Stomach smooth muscle (tissue), 2 donors: ENCODE data around the gene CLCN1.
A peak's percentile ranks its signal among the peaks of the same experiment; 100 is the strongest.
"Not testable (repeated sequence)": the region's sequence is repeated elsewhere in the genome, so short reads cannot be mapped to it uniquely, and the experiment has no call there.

Experiments used
- H3K27ac ChIP-seq: one replicate; pipeline ENCODE4 v1.7.0; 2013; ENCODE audit warnings: mild to moderate bottlenecking, low read length, inconsistent platforms
- H3K27me3 ChIP-seq, 2 donors: one replicate each; pipeline ENCODE4 v1.7.0; 2013; ENCODE audit warnings: low read length in 2 of 2; ENCODE audit not compliant: insufficient read depth in 2 of 2, control insufficient read depth in 1 of 2
- H3K36me3 ChIP-seq, 2 donors: one replicate each; pipeline ENCODE4 v1.7.0; 2013; ENCODE audit warnings: low read length in 2 of 2; ENCODE audit not compliant: control insufficient read depth in 2 of 2, insufficient read depth in 2 of 2
- H3K4me1 ChIP-seq: one replicate; pipeline ENCODE4 v1.7.0; 2013; ENCODE audit warnings: low read length; ENCODE audit not compliant: control insufficient read depth, insufficient read depth
- H3K4me3 ChIP-seq, 2 donors: one replicate each; pipeline ENCODE4 v1.7.0; 2013; ENCODE audit warnings: low read length in 2 of 2
- H3K9ac ChIP-seq, 2 donors: one replicate each; pipeline ENCODE4 v1.7.0; 2013; ENCODE audit warnings: low read length in 2 of 2, mild to moderate bottlenecking in 1 of 2
- H3K9me3 ChIP-seq, 2 donors: one replicate each; pipeline ENCODE4 v1.7.0; 2013; ENCODE audit warnings: low read length in 2 of 2; ENCODE audit not compliant: control insufficient read depth in 2 of 2
- donor health status: healthy.
- donor health status: Pancreatic carcinoma.

CLCN1 gene

GRCh38 chr7:143284591-143285469 is 31.1 kb upstream of the CLCN1 start, which contains the start of gene TMEM139:
TMEM139 (plus strand) TSS chr7:143284958; CDS start chr7:143285958, 1,000 bp downstream.
- Histone ChIP-seq H3K27me3 (no peaks in the 10 kb centered on the region), H3K4me1 (peaks cover 19% of the 10 kb centered on the region), H3K27ac (no peak within 1 kb of the TSS), H3K9ac (peak within 1 kb of the TSS in 1 of 2 donors; percentile 36), H3K4me3 (peak within 1 kb of the TSS; percentile 23 to 35), H3K36me3 (no peaks in the 10 kb centered on the region), H3K9me3 (no peaks in the 10 kb centered on the region)

GRCh38 chr7:143285470-143285778 is 30.5 kb upstream of the CLCN1 start:
- Histone ChIP-seq H3K27ac (no peak overlapping the region), H3K36me3 (no peaks in the 10 kb centered on the region), H3K9me3 (no peaks in the 10 kb centered on the region), H3K4me1 (peaks cover 22% of the 10 kb centered on the region), H3K4me3 (no peak overlapping the region), H3K9ac (no peak overlapping the region), H3K27me3 (no peaks in the 10 kb centered on the region)

GRCh38 chr7:143285806-143286521 is 29.9 kb upstream of the CLCN1 start:
- Histone ChIP-seq H3K27me3 (no peaks in the 10 kb centered on the region), H3K9ac (no peak overlapping the region), H3K27ac (no peak overlapping the region), H3K4me3 (no peak overlapping the region), H3K9me3 (no peaks in the 10 kb centered on the region), H3K4me1 (peaks cover 26% of the 10 kb centered on the region), H3K36me3 (no peaks in the 10 kb centered on the region)

GRCh38 chr7:143286522-143286890 is 29.4 kb upstream of the CLCN1 start:
- no peaks in the 10 kb centered on the region for H3K9me3 ChIP-seq
- H3K4me3 ChIP-seq = no peak overlapping the region
- peaks cover 0 to 2% of the 10 kb centered on the region in 2 donors for H3K36me3 ChIP-seq
- H3K27ac ChIP-seq = no peak overlapping the region
- H3K27me3 ChIP-seq = no peaks in the 10 kb centered on the region
- no peak overlapping the region for H3K9ac ChIP-seq
- H3K4me1 ChIP-seq = peaks cover 26% of the 10 kb centered on the region

- Histone ChIP-seq H3K4me3 (peak overlapping the region; percentile 54 to 87), H3K9me3 (no peaks in the 10 kb centered on the region), H3K27ac (peak overlapping the region; percentile 66), H3K9ac (peak overlapping the region; percentile 55 to 66), H3K4me1 (peaks cover 26% of the 10 kb centered on the region), H3K36me3 (peaks cover 5 to 7% of the 10 kb centered on the region in 2 donors), H3K27me3 (no peaks in the 10 kb centered on the region)
Measured at GRCh38 chr7:143287339-143287934, 28.5 kb upstream of the CLCN1 start.

GRCh38 chr7:143287935-143288826 is 27.7 kb upstream of the CLCN1 start, which contains the start of gene CASP2:
CASP2 (plus strand) TSS chr7:143288351; CDS start chr7:143288456, 105 bp downstream.
- Histone ChIP-seq H3K27ac (peak within 1 kb of the TSS; percentile 66), H3K4me3 (peak within 1 kb of the TSS; percentile 67 to 87), H3K36me3 (peaks cover 6 to 11% of the 10 kb centered on the region in 2 donors), H3K9ac (peak within 1 kb of the TSS; percentile 66 to 82), H3K4me1 (peaks cover 26% of the 10 kb centered on the region), H3K27me3 (no peaks in the 10 kb centered on the region), H3K9me3 (no peaks in the 10 kb centered on the region)

- peak overlapping the region; percentile 66 for H3K27ac ChIP-seq
- no peaks in the 10 kb centered on the region for H3K9me3 ChIP-seq
- H3K4me3 ChIP-seq = peak overlapping the region; percentile 67 to 87
- H3K4me1 ChIP-seq = peaks cover 24% of the 10 kb centered on the region
- H3K27me3 ChIP-seq = no peaks in the 10 kb centered on the region
- H3K9ac ChIP-seq = peak overlapping the region; percentile 65 to 82
- H3K36me3 ChIP-seq = peaks cover 11 to 16% of the 10 kb centered on the region in 2 donors
Measured at GRCh38 chr7:143288836-143289235, 27.1 kb upstream of the CLCN1 start.

- Histone ChIP-seq H3K9ac (no peak overlapping the region), H3K27ac (no peak overlapping the region)
Measured at GRCh38 chr7:143289421-143289820, 26.5 kb upstream of the CLCN1 start.

GRCh38 chr7:143289888-143290287 is 26.0 kb upstream of the CLCN1 start:
- H3K9ac ChIP-seq = not testable (repeated sequence)
- H3K4me3 ChIP-seq = peak overlapping the region; percentile 67 to 87

More at GRCh38 chr7:143289421-143289820, 26.5 kb upstream of the CLCN1 start:
- Histone ChIP-seq H3K27me3 (no peaks in the 10 kb centered on the region), H3K4me1 (peaks cover 22% of the 10 kb centered on the region), H3K36me3 (peaks cover 17 to 22% of the 10 kb centered on the region in 2 donors), H3K4me3 (peak overlapping the region; percentile 67 to 87), H3K9me3 (no peaks in the 10 kb centered on the region)

GRCh38 chr7:143290293-143290692 is 25.6 kb upstream of the CLCN1 start:
- Histone ChIP-seq H3K9me3 (no peaks in the 10 kb centered on the region), H3K4me3 (no peak overlapping the region), H3K27ac (no peak overlapping the region)

More at GRCh38 chr7:143289888-143290287, 26.0 kb upstream of the CLCN1 start:
- not testable (repeated sequence) for H3K27ac ChIP-seq, H3K27me3 ChIP-seq, H3K9me3 ChIP-seq
- Histone ChIP-seq H3K36me3 (peaks cover 21 to 27% of the 10 kb centered on the region in 2 donors), H3K4me1 (peaks cover 22% of the 10 kb centered on the region)

More at GRCh38 chr7:143290293-143290692, 25.6 kb upstream of the CLCN1 start:
- no peak overlapping the region for H3K9ac ChIP-seq
- H3K36me3 ChIP-seq = peaks cover 23 to 27% of the 10 kb centered on the region in 2 donors
- peaks cover 22% of the 10 kb centered on the region for H3K4me1 ChIP-seq
- no peaks in the 10 kb centered on the region for H3K27me3 ChIP-seq
